Astrocyte (in vitro differentiated cells and primary cell): ENCODE data around the gene ZBTB24. TPM values are rescaled to one million over a fixed set of nuclear protein-coding genes. Genes with fewer than 3 reads are reported as not detected.

ENCODE experiments used
- DNase-seq: peaks from one replicate; pipeline ENCODE4 v3.0.0-alpha.2; 2010; ENCODE audit warnings: low read depth
- FAIRE-seq: peaks from 2 replicates; lab custom pipeline; 2011; peaks lifted over from hg19 to GRCh38; lab: Jason Lieb, UNC
- H2AFZ ChIP-seq: 2 replicates; pipeline ENCODE4 v1.6.0; 2012; ENCODE audit warnings: low read depth, low read length, inconsistent platforms
- H3K27ac ChIP-seq: 2 replicates; pipeline ENCODE4 v1.5.1; 2011; ENCODE audit warnings: low read depth, low read length, inconsistent platforms
- H3K27me3 ChIP-seq: 2 replicates; pipeline ENCODE4 v1.6.0; 2011; ENCODE audit warnings: low read length, inconsistent platforms; ENCODE audit not compliant: insufficient read depth
- H3K36me3 ChIP-seq: 2 replicates; pipeline ENCODE4 v1.5.1; 2011; ENCODE audit warnings: low read length, inconsistent platforms; ENCODE audit not compliant: insufficient read depth
- H3K4me1 ChIP-seq: 2 replicates; pipeline ENCODE4 v1.5.1; 2011; ENCODE audit warnings: low read length, inconsistent platforms; ENCODE audit not compliant: insufficient read depth
- H3K4me2 ChIP-seq: 2 replicates; pipeline ENCODE4 v1.6.0; 2012; ENCODE audit warnings: low read length, inconsistent platforms
- H3K4me3 ChIP-seq: 2 replicates; pipeline ENCODE4 v1.5.1; 2011; ENCODE audit warnings: low read depth, mild to moderate bottlenecking, low read length, inconsistent platforms; ENCODE audit not compliant: insufficient read depth
- H3K79me2 ChIP-seq: 2 replicates; pipeline ENCODE4 v1.6.0; 2012; ENCODE audit warnings: mild to moderate bottlenecking, low read length, inconsistent platforms; ENCODE audit not compliant: insufficient read depth
- H3K9ac ChIP-seq: 2 replicates; pipeline ENCODE4 v1.6.0; 2012; ENCODE audit warnings: mild to moderate bottlenecking, low read length, inconsistent platforms
- H3K9me3 ChIP-seq: 2 replicates; pipeline ENCODE4 v1.5.1; 2012; ENCODE audit warnings: low read depth, mild to moderate bottlenecking, low read length, inconsistent platforms; ENCODE audit not compliant: insufficient read depth
- H4K20me1 ChIP-seq: 2 replicates; pipeline ENCODE4 v1.6.0; 2012; ENCODE audit warnings: low read length, inconsistent platforms; ENCODE audit not compliant: insufficient read depth
- H3K27ac Mint-ChIP-seq: one replicate; pipeline ENCODE4 v1.8.0; 2021; ENCODE audit warnings: mild to moderate bottlenecking, mixed read lengths; ENCODE audit not compliant: unreplicated experiment
- H3K27me3 Mint-ChIP-seq: one replicate; pipeline ENCODE4 v1.8.0; 2021; ENCODE audit warnings: low read depth, mixed read lengths; ENCODE audit not compliant: unreplicated experiment
- H3K36me3 Mint-ChIP-seq: one replicate; pipeline ENCODE4 v1.8.0; 2021; ENCODE audit warnings: low read depth, mixed read lengths; ENCODE audit not compliant: unreplicated experiment
- H3K4me1 Mint-ChIP-seq: one replicate; pipeline ENCODE4 v1.8.0; 2021; ENCODE audit warnings: low read depth, mixed read lengths; ENCODE audit not compliant: unreplicated experiment
- H3K4me3 Mint-ChIP-seq: one replicate; pipeline ENCODE4 v1.8.0; 2021; ENCODE audit warnings: mild to moderate bottlenecking, moderate library complexity, mixed read lengths; ENCODE audit not compliant: unreplicated experiment
- H3K9me3 Mint-ChIP-seq: one replicate; pipeline ENCODE4 v1.8.0; 2021; ENCODE audit warnings: mild to moderate bottlenecking, mixed read lengths; ENCODE audit not compliant: unreplicated experiment
- EZH2 ChIP-seq: IDR thresholded peaks from 2 replicates; pipeline ENCODE4 v1.6.1; 2012; ENCODE audit warnings: mild to moderate bottlenecking, low read length, inconsistent platforms; ENCODE audit not compliant: insufficient read depth
- total RNA-seq: library from RNA; stranded (reverse); gene quantifications from 2 replicates; pipeline ENCODE4 v1.2.1, GENCODE V29; 2021
- TF ChIP-seq, protein P1 (sequence below): IDR thresholded peaks from 2 replicates; pipeline ENCODE4 v1.5.1; 2011; ENCODE audit warnings: low read depth, mild to moderate bottlenecking, inconsistent platforms, low read length, moderate library complexity; ENCODE audit not compliant: insufficient read depth

ZBTB24 gene
- total RNA-seq, 1 donor from 2014 or later: 9.3 TPM

DNA sequence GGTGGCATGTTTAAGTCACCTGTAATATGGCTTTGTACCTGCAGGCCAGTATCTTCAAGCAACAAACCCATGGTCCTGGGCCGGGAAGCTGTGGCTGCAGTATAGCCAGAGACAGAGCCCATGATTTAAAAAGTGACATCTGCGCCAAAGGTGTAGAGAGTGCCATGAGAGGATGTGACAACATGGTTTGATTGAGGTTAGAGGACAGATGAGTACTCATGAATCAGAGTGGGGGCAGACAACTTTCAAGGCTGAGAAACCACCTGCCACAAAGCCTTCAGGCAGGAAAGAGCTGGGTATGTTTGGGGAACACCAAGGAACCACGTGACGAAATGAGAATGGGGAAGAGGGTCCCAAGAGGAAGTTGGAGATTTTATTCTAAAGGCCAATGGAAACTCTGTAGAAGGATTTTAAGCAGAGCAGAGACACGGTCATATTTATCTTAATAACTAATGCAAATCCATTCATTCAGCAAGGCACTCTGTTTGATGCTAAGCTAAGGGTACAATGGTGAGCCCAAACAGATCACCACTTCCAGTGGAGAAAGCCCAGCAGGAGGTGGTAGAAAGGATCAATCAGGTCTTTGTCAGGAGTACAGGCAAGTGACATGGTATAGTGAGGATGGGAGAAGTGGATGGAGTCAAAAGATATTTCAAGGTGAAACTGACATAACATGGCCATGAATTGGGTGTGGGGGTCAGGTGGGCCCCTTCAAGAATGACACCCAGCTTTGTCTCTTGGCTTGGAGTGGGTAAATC is 24.1 kb downstream of the ZBTB24 start:
- H3K9ac ChIP-seq: no peak overlapping the region
- Mint-ChIP-seq H3K4me1 (peaks cover 3% of the 10 kb centered on the region), H3K9me3 (no peaks in the 10 kb centered on the region), H3K27me3 (no peaks in the 10 kb centered on the region), H3K27ac (no peak overlapping the region), H3K4me3 (no peak overlapping the region), H3K36me3 (peaks cover 10% of the 10 kb centered on the region)
- H2AFZ ChIP-seq: no peak overlapping the region
- no peaks in the 10 kb centered on the region for H3K9me3 ChIP-seq
- peaks cover 5% of the 10 kb centered on the region for H3K36me3 ChIP-seq
- no peak overlapping the region for H3K4me3 ChIP-seq
- FAIRE-seq (no peak), DNase-seq (no peak)
- H4K20me1 ChIP-seq: peaks cover 7% of the 10 kb centered on the region
- no peak overlapping the region for H3K27ac ChIP-seq
- peaks cover 19% of the 10 kb centered on the region for H3K4me1 ChIP-seq
- no peaks in the 10 kb centered on the region for H3K27me3 ChIP-seq
- no peak overlapping the region for H3K4me2 ChIP-seq
- peaks cover 14% of the 10 kb centered on the region for H3K79me2 ChIP-seq
- TF ChIP-seq, protein P1, sequence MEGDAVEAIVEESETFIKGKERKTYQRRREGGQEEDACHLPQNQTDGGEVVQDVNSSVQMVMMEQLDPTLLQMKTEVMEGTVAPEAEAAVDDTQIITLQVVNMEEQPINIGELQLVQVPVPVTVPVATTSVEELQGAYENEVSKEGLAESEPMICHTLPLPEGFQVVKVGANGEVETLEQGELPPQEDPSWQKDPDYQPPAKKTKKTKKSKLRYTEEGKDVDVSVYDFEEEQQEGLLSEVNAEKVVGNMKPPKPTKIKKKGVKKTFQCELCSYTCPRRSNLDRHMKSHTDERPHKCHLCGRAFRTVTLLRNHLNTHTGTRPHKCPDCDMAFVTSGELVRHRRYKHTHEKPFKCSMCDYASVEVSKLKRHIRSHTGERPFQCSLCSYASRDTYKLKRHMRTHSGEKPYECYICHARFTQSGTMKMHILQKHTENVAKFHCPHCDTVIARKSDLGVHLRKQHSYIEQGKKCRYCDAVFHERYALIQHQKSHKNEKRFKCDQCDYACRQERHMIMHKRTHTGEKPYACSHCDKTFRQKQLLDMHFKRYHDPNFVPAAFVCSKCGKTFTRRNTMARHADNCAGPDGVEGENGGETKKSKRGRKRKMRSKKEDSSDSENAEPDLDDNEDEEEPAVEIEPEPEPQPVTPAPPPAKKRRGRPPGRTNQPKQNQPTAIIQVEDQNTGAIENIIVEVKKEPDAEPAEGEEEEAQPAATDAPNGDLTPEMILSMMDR: no peak
- TF ChIP-seq EZH2: no peak

DNA sequence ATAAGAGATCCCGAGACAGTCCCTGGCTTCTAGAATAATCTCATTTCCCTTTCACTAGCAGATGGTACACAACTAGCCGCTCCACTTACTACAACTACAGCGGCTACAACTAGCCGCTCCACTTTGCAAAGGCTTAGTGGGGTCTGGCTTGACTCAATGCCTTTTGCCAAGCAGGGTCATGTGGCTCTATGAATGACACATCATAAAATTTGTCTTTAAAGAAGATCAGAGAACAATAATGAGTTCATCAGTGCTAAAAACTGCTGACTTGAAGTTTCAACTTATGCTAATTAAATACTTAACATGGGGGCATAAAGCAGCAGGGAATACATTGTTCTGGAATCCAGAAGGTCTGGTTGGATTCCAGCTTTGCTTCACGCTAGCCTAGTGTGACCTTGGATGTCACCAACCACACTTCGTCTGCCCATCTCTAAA is 25.4 kb downstream of the ZBTB24 start:
- Histone ChIP-seq H4K20me1 (peaks cover 14% of the 10 kb centered on the region), H3K36me3 (peaks cover 6% of the 10 kb centered on the region), H3K9ac (no peak overlapping the region), H3K4me3 (no peak overlapping the region), H3K27ac (no peak overlapping the region), H3K27me3 (no peaks in the 10 kb centered on the region), H3K9me3 (no peaks in the 10 kb centered on the region), H2AFZ (no peak overlapping the region), H3K79me2 (peaks cover 23% of the 10 kb centered on the region), H3K4me1 (peaks cover 19% of the 10 kb centered on the region), H3K4me2 (peak overlapping the region; percentile 95)
- Mint-ChIP-seq H3K9me3 (no peaks in the 10 kb centered on the region), H3K4me1 (peaks cover 6% of the 10 kb centered on the region), H3K4me3 (peak overlapping the region; percentile 86), H3K27ac (no peak overlapping the region), H3K27me3 (no peaks in the 10 kb centered on the region), H3K36me3 (peaks cover 14% of the 10 kb centered on the region)
- no peak for FAIRE-seq
- DNase-seq: no peak
- TF ChIP-seq EZH2: no peak
- TF ChIP-seq, protein P1: no peak
